Measurements from ENCODE around the gene QTRT2.

QTRT2 gene

DNA sequence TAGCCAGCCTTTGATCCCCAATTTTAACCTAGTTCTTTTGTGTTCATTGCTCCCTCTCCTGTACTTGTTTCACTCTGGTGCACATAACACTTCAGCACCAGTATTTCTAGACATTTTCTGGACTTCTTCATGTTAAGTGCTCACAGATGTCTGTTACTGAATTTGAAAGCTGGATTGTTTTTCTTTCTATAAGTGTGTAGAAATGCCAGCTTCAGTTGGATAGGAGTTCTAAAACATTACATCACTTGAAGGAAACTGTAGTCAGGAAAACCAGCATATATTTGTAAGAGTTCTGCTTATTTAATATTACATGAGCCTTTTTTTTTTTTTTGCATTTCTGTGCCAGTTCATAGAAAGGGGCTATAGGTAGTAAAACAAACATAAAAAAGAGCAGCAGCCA lies 21.6 kb downstream of the QTRT2 start:
- no peak for DNase-seq (ENCODE audit: low read depth in 1 of 2, low spot score in 1 of 2)

DNA sequence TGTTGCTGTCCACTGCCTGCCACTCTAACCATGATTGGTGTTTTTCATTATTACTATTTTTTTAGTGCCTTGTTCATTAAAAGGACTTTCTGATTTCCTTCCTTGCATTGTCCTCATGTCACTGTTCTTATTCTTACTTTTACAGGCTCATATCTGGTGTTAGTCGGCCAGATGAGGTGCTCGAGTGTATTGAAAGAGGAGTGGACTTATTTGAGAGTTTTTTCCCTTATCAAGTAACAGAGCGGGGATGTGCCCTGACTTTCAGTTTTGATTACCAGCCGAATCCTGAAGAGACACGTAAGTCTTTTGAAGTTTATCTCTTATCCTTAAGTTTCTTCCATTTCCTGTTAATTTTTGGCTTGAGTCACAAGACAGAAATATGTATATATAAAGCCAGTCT lies 23.2 kb downstream of the QTRT2 start:
- DNase-seq (ENCODE audit: low read depth in 1 of 2, low spot score in 1 of 2): no peak

DNA sequence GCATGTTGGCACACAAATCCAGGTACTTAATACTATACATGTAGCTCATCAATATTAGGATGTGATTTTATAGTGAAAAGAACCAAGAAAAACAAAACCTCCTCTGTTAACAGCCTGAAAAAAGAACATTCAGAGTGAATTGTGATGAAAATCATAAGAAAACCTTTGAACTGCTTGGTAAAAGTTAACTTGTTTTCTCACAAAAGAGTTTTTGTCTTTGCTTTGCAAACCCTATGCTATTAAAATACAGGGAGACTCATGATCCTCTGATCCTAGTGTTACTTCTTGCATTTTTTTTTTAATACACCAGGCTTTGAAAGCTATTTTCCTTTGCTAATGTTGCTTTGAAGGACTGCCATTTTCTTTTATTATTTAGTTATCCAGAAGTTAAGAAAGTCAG lies 23.7 kb downstream of the QTRT2 start:
- DNase-seq (ENCODE audit: low read depth in 1 of 2, low spot score in 1 of 2): no peak

DNA sequence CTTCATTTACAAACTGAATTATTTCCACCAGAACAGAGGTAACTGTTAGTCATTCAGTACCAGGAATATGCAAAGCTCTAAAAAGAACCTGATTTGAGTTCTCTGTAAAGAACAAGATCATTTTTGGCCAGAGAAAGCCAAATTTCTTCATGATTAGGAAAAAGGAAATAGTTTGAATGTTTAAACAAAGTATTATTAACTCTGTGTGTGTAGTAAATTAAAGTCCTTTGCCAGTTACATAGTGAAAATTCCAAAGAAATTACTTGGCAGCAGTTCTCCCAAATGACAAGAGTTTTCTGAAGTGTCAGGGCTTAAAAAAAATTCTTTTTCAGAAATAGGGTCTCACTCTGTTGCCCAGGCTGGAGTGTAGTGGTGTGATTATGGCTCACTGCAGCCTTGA lies 24.5 kb downstream of the QTRT2 start:
- no peak for DNase-seq (ENCODE audit: low read depth in 1 of 2, low spot score in 1 of 2)

- no peak for DNase-seq (ENCODE audit: low read depth in 1 of 2, low spot score in 1 of 2)
Measured at GRCh38 chr3:114083112-114083511, 26.6 kb downstream of the QTRT2 start.

- DNase-seq (ENCODE audit: low read depth in 1 of 2, low spot score in 1 of 2): no peak
Measured at GRCh38 chr3:114086356-114086755, 29.8 kb downstream of the QTRT2 start.

- no peak for DNase-seq (ENCODE audit: low read depth in 1 of 2, low spot score in 1 of 2)
Measured at GRCh38 chr3:114089675-114090074, 33.1 kb downstream of the QTRT2 start.

DNA sequence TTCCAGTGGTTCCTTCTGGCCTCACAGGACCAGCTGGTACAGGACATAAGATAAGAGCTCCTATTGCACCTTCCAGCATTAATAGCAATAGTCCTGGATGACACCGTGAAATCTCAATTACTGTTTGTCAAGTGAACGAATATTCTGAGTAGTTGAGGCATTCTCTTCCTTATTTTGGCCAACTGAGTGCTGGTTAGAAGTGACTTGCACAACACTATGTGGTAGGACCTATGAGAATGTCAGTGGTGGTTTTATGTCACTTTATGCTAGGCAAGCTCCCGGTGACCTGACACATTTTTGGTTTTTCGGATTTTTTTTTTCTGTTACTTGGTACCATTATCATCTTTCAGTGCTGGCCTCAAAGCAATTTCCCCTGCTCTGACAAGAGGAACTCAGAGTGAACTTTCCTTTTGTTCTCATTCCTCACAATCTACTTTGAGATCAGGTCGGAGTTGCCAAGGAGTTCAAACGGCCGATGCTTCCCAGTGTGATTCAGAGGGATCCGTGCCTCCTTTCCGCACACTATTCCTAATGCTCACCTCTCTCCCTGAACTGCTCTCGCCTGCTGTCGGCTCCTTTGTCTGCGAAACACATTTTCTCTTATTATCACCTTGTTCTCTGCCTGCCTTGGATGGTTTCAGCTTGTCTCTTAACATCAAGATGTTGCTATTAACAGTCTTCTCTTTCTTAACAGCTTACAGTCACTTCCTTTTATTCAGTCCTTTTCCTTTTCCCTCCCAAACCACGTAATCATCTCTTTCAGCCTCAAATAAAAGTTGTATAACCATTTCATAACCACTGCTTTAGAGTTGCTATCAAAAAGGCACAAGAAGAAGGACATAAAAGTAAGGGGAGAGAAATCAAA lies 35.8 kb downstream of the QTRT2 start:
- DNase-seq (ENCODE audit: low read depth in 1 of 2, low spot score in 1 of 2): no peak

- no peak for DNase-seq (ENCODE audit: low read depth in 1 of 2, low spot score in 1 of 2)
Measured at GRCh38 chr3:114093016-114093380, 36.5 kb downstream of the QTRT2 start.

DNA sequence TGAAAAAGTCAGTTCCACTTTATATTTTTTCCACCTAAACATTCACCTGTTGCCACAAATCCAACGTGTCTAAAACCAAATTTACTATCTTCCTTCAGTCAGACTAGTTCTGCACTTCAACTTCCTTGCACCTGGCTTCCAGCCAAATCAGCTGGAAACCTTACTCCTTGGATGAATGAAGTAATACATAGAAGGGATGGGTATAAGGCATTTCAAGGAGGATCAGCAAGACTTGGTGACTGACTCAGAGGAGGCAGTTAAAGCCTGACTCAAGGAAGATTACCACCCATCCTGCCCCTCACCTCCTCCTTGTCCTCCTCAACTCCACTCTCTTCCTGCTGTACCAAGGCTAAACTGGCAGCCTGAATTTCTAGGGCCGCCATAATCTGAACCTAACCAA lies 37.1 kb downstream of the QTRT2 start:
- DNase-seq (ENCODE audit: low read depth in 1 of 2, low spot score in 1 of 2): no peak

- no peak for DNase-seq (ENCODE audit: low read depth in 1 of 2, low spot score in 1 of 2)
Measured at GRCh38 chr3:114095796-114096195, 39.3 kb downstream of the QTRT2 start.

DNA sequence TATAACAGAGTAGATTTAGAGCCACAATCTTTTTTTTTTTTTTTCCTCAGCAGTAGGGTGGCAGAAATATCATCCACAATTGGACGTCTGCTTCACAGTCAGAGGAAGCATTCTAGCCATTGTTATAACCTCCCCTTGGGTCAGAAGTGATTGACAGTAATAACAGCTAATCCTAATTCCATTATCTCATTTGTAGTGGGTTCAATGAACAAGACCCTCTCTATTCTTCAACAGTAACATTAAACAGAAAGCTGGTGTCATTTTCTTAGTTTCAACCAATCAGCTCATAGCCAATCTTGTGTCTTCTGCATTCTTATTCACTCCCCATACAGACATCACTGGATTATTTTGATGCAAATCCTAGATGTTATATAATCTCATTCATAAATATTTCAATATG lies 44.6 kb downstream of the QTRT2 start:
- DNase-seq (ENCODE audit: low read depth in 1 of 2, low spot score in 1 of 2): no peak

GRCh38 chr3:114103181-114103580 lies 46.6 kb downstream of the QTRT2 start:
- no peak for DNase-seq (ENCODE audit: low read depth in 1 of 2, low spot score in 1 of 2)

- DNase-seq (ENCODE audit: low read depth in 1 of 2, low spot score in 1 of 2): no peak
Measured at GRCh38 chr3:114103858-114104257, 47.3 kb downstream of the QTRT2 start.

DNA sequence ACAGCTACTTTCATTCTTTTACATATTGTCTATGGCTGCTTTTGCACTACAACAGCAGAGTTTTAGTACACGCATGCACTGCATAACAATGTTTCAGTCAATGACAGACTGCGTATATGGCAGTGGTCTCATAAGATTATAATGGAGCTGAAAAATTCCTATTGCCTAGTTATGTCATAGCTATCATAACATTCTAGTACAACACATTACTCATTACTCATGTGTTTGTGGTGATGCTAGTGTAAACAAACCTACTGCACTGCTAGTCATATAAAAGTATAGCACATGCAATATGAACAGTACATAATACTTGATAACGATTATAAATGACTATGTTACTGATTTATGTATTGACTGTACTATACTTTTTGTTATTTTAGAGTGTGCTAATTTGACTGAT lies 47.9 kb downstream of the QTRT2 start:
- DNase-seq (ENCODE audit: low read depth in 1 of 2, low spot score in 1 of 2): no peak

- no peak for DNase-seq (ENCODE audit: low read depth in 1 of 2, low spot score in 1 of 2)
Measured at GRCh38 chr3:114108137-114108536, 51.6 kb downstream of the QTRT2 start.

- DNase-seq (ENCODE audit: low read depth in 1 of 2, low spot score in 1 of 2): no peak
Measured at GRCh38 chr3:114110439-114110838, 53.9 kb downstream of the QTRT2 start.

DNA sequence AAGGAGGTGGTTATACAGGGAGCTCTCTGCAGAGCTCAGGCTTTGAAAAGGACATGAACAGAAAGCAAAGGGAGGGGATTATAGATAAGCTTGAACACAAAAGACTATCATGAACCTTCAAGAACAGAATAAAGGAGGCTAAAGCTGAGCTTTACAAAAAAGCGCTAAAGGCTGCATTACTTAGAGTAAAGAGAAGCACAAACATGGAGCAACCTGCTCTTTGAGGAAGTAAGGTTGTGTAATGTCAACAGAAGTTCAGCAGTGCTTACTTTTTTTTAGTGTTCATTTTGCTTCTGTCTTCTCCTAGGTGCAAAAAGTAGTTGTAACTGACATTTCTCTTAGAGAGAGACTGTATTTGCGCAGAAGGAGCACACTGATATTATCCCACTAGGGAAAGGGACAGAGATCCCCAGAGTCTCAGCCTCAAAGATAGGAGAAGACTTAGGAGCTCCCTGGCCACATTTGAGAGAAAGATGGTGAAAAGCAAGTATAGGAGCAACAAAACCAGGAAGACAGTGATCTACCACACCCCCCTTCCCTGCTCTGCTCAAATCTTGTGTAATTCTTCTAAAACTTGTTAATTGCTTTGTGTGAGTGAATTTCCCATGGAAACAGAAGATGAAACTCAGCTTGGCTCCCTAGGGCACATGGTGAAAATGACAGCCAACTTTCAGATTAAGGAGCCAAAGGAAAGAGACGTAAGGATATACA lies 54.7 kb downstream of the QTRT2 start:
- DNase-seq (ENCODE audit: low read depth in 1 of 2, low spot score in 1 of 2): no peak

GRCh38 chr3:114112696-114113095 lies 56.2 kb downstream of the QTRT2 start:
- DNase-seq (ENCODE audit: low read depth in 1 of 2, low spot score in 1 of 2): no peak

DNA sequence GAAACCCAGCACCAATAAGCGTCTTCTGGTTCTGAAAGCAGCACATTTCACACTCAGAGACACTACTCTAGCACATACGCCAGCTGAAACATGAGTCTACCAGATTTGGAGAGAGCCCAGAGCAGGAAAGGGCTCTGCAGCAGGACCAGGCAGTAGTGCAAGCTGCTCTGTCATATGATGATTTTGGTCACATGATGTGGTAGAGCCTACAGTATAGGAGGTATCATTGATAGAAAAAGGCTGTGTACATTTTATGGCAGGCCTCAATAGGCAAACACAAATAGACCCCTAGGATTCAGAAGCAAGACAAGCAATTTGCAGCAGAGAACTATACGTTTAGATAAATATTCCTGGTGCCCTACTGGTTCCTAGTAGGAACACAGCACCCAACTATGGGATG lies 58.2 kb downstream of the QTRT2 start:
- DNase-seq (ENCODE audit: low read depth in 1 of 2, low spot score in 1 of 2): no peak

- no peak for DNase-seq (ENCODE audit: low read depth in 1 of 2, low spot score in 1 of 2)
Measured at GRCh38 chr3:114115143-114115542, 58.6 kb downstream of the QTRT2 start.

DNA sequence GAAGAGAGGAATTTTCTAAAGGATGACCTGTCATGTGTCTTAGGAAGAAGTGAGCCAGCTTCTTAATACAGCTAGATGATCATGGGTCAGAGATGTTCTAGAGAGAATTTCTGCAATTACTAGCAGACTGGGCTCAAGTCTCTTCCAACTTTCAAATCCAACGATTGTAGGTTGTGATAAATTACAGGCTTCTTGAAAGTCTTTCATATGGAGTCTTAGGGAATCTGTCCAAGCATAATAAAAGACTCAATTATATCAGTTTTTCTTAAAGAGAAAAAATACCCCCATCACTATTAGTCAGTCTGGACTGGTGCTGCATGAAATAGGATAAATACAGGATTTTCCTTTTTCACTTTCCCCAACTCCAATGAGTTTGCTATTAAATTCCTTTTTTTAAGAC lies 63.2 kb downstream of the QTRT2 start:
- DNase-seq (ENCODE audit: low read depth in 1 of 2, low spot score in 1 of 2): no peak

DNA sequence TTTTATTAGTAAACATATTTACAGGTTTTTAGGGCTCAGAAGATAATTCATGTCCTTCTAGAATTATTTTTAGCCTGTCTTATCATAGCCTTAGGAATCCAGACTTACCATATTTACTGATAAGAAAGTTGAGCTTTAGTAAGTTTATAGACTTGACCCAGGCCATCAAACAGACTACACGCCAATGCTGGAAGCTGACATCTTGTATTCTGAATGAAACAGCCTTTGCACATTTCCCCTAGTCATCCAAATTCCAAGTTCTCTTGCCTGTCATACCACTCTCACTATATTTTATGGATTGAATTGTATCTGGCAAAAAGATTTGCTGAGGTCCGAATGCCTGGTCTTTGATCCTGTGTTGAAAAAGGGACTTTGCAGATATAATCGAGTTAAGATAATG lies 63.7 kb downstream of the QTRT2 start:
- DNase-seq (ENCODE audit: low read depth in 1 of 2, low spot score in 1 of 2): no peak
